ENCODE measurements around the gene CIDEA. TPM values are rescaled to one million over a fixed set of nuclear protein-coding genes. Genes with fewer than 3 reads are reported as not detected.

Gene CIDEA
- total RNA-seq, 2 experiments from 2014 or later: not detected

DNA sequence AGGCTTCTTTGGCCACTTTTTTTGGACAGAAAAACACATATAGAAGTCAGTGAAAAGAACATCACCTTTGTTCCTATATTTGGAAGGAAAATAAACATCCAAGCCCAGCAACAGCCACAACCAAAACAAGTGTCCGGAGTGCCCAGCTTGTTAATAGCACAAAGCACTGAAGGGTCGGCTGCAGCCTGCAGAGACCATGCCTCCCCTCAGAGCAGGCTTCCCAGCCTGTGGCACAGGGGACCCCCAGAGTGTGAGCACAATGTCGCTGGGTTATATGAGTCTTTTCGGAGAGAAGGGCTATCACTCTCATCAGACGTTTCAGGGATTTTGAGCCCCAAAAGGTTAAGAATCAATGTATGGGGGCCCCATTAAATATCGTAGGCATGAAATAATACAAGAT lies 6.2 kb upstream of the CIDEA start:
- ChIA-PET POLR2A (no interaction called here), CTCF (no interaction called here)
- no peak for DNase-seq
- H3K27me3 Mint-ChIP-seq: peaks cover 42% of the 10 kb centered on the region
- H3K4me1 Mint-ChIP-seq: no peaks in the 10 kb centered on the region
- H3K9me3 Mint-ChIP-seq: no peaks in the 10 kb centered on the region
- no peaks in the 10 kb centered on the region for H3K36me3 Mint-ChIP-seq (ENCODE audit: low read depth)
- no peak overlapping the region for H3K4me3 Mint-ChIP-seq
- H3K27ac Mint-ChIP-seq: no peak overlapping the region

DNA sequence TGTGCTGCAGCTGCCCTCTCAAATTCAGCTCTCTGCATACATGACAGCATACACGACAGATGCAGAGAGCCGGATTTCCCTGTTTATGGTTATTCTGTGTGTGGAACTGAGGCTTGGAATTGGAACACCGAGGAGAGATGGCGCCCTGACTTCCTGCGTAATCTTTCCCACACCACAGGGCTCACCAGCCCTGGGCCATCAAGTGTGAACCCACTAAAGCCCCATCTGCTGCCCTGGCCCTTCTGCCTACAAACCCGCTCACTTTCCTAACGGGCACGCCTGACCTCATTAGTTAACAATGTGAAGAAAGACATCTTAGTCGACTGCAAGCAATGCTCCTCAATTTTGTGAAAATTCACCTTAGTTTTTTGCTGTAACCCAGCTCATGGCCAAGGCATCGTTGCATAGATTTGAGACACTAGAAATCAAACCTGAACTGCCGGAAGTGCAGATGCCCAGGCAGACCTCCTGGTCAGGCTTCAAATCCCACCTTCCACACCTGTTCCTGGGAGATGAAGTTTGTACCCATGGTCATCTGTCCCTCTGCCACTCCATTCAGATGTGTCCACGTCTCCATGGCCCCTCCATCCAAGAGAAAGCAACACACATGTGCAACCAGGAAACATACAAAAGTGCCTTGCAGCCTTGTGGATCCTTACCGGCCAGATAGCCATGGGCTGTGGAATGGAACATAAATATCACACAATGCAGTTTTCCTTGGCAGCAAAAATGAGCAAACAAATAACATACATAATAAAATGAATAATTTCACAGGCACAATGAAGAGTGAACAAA lies 5.0 kb upstream of the CIDEA start:
- ChIA-PET CTCF (no interaction called here), POLR2A (no interaction called here)
- Mint-ChIP-seq H3K9me3 (no peaks in the 10 kb centered on the region), H3K4me1 (no peaks in the 10 kb centered on the region), H3K4me3 (no peak overlapping the region), H3K27ac (no peak overlapping the region), H3K27me3 (peaks cover 51% of the 10 kb centered on the region), H3K36me3 (ENCODE audit: low read depth) (no peaks in the 10 kb centered on the region)
- DNase-seq: no peak

DNA sequence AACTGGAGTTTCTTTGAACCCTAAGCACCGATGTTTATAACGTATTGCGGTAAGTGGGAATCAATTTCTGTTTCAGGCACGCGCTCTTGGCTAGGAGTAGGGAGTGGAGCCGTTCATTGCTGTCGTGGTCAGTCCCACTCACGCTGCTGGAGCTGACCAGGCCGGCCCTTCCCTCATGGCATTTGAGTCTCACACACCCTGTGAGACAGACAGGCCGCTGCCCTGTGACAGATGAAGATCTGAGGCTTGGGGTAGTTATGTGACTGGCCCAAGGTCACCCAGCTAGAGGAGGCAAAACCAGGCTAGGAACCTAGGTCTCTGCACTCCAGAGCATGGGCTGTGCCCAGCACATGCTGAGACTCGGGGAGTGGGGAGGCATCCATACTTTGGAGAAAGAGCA lies 2.9 kb upstream of the CIDEA start:
- Mint-ChIP-seq H3K27me3 (peaks cover 67% of the 10 kb centered on the region), H3K9me3 (no peaks in the 10 kb centered on the region), H3K36me3 (ENCODE audit: low read depth) (no peaks in the 10 kb centered on the region), H3K4me3 (no peak overlapping the region), H3K4me1 (no peaks in the 10 kb centered on the region), H3K27ac (no peak overlapping the region)
- POLR2A ChIA-PET: no interaction called here
- CTCF ChIA-PET: interaction anchor here (0.6 to 1.9 kb wide), 2 partner anchors 13 to 314 kb away, joined by 3 to 6 read pairs; no protein-coding TSS in a partner anchor
- DNase-seq: no peak

DNA sequence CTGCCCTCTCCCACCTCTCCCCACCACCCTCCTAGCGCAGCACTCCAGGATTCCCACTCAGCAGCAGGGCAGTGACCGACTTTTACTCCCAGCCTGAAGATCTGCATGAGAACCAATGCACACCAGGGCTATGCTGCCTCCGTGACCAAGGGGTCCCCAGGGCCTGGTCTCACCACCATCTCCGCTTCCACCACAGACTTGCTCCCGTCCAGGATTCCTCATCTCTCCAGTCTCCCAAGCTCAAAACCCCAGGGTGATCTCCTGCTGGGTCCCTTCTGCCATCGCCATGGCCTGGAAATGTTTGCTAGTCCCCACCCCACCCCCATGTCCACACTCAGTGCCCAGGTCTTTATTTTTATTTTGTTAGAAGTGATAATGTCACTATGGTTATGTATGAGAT lies 2.1 kb upstream of the CIDEA start:
- Mint-ChIP-seq H3K27ac (no peak overlapping the region), H3K27me3 (peaks cover 72% of the 10 kb centered on the region), H3K4me3 (no peak overlapping the region), H3K4me1 (no peaks in the 10 kb centered on the region), H3K9me3 (no peaks in the 10 kb centered on the region), H3K36me3 (ENCODE audit: low read depth) (no peaks in the 10 kb centered on the region)
- CTCF ChIA-PET: interaction anchor here (0.9 to 1.9 kb wide), 2 partner anchors 13 to 20 kb away, joined by 3 to 6 read pairs; no protein-coding TSS in a partner anchor
- DNase-seq: no peak
- POLR2A ChIA-PET: no interaction called here

DNA sequence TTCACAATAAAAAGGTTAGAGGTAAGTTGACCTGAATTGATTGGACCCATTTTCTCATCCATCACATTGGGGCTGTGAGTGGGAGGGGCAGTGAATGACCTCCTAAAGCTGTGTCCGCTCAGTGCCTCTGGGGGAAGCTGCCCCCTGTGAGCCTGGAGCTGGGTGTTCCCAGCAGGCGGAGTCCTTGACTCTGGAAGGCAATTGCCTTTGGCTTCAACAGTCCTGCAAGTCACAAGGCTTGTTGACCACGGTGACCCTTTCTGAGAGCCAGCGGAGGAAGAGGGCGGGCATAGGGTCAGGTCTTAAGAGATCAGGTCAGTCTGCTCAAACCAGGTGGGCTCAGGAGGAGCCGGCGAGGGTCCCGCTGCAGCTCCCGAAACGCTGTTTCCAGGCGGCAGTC lies 1.1 kb upstream of the CIDEA start:
- Mint-ChIP-seq H3K27me3 (peaks cover 74% of the 10 kb centered on the region), H3K27ac (no peak overlapping the region), H3K9me3 (no peaks in the 10 kb centered on the region), H3K36me3 (ENCODE audit: low read depth) (no peaks in the 10 kb centered on the region), H3K4me3 (no peak overlapping the region), H3K4me1 (no peaks in the 10 kb centered on the region)
- CTCF ChIA-PET: no interaction called here
- no peak for DNase-seq
- POLR2A ChIA-PET: no interaction called here

- H3K27me3 Mint-ChIP-seq: peaks cover 70% of the 10 kb centered on the region
- H3K27ac Mint-ChIP-seq: no peak overlapping the region
- no peak overlapping the region for H3K4me3 Mint-ChIP-seq
- DNase-seq: no peak
- no peaks in the 10 kb centered on the region for H3K36me3 Mint-ChIP-seq (ENCODE audit: low read depth)
- ChIA-PET POLR2A (no interaction called here), CTCF (no interaction called here)
- no peaks in the 10 kb centered on the region for H3K9me3 Mint-ChIP-seq
- no peaks in the 10 kb centered on the region for H3K4me1 Mint-ChIP-seq
These were observed 462 bp upstream of the CIDEA start for GRCh38 chr18:12253663-12254135.

GRCh38 chr18:12254820-12255511 lies 805 bp downstream of the CIDEA start:
- no peak for DNase-seq
- POLR2A ChIA-PET: no interaction called here
- no peaks in the 10 kb centered on the region for H3K9me3 Mint-ChIP-seq

DNA sequence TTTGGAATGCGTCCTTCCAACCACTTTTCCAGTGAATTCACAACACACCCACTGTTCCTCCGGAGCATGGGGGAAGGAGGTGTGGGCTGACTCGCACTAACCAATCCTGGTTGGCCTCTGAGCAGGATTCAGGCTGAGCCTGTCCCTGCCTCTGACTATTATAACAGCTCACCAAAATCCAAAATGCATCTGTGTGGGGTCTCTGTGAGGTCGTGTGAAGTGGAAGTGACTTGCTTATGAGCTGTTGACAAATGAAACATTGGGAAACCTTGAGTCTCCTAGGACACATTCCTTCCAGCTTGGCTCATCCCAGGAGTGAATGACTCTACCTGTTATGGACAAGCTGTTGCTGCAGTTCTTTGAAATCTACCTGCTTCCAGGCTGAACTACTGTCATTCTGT lies 1.5 kb downstream of the CIDEA start:
- H3K27me3 Mint-ChIP-seq: peaks cover 60% of the 10 kb centered on the region
- H3K36me3 Mint-ChIP-seq (ENCODE audit: low read depth): no peaks in the 10 kb centered on the region
- no peak for DNase-seq
- H3K27ac Mint-ChIP-seq: no peak overlapping the region
- H3K9me3 Mint-ChIP-seq: no peaks in the 10 kb centered on the region
- ChIA-PET CTCF (no interaction called here), POLR2A (no interaction called here)
- no peak overlapping the region for H3K4me3 Mint-ChIP-seq
- no peaks in the 10 kb centered on the region for H3K4me1 Mint-ChIP-seq

More at GRCh38 chr18:12254820-12255511, 805 bp downstream of the CIDEA start:
- CTCF ChIA-PET: no interaction called here
- Mint-ChIP-seq H3K4me1 (no peaks in the 10 kb centered on the region), H3K36me3 (ENCODE audit: low read depth) (no peaks in the 10 kb centered on the region), H3K4me3 (no peak overlapping the region), H3K27ac (no peak overlapping the region), H3K27me3 (peaks cover 62% of the 10 kb centered on the region)

- Mint-ChIP-seq H3K4me1 (no peaks in the 10 kb centered on the region), H3K27me3 (peaks cover 55% of the 10 kb centered on the region), H3K27ac (no peak overlapping the region), H3K9me3 (no peaks in the 10 kb centered on the region), H3K36me3 (ENCODE audit: low read depth) (no peaks in the 10 kb centered on the region), H3K4me3 (no peak overlapping the region)
- ChIA-PET CTCF (interaction anchor here (0.8 to 1.6 kb wide), 2 partner anchors 16 to 20 kb away, joined by 3 to 4 read pairs; no protein-coding TSS in a partner anchor), POLR2A (no interaction called here)
- DNase-seq: no peak
These were observed 2.8 kb downstream of the CIDEA start for GRCh38 chr18:12256951-12257350.

GRCh38 chr18:12257996-12258718 lies 4.0 kb downstream of the CIDEA start:
- Mint-ChIP-seq H3K4me3 (no peak overlapping the region), H3K9me3 (no peaks in the 10 kb centered on the region), H3K27me3 (peaks cover 51% of the 10 kb centered on the region), H3K4me1 (no peaks in the 10 kb centered on the region), H3K27ac (no peak overlapping the region), H3K36me3 (ENCODE audit: low read depth) (no peaks in the 10 kb centered on the region)
- no peak for DNase-seq
- CTCF ChIA-PET: no interaction called here
- POLR2A ChIA-PET: no interaction called here

GRCh38 chr18:12258719-12259705 lies 4.9 kb downstream of the CIDEA start:
- H3K27me3 Mint-ChIP-seq: peaks cover 45% of the 10 kb centered on the region
- CTCF ChIA-PET: interaction anchor here (1.3 kb wide), 1 partner anchor 13 kb away, joined by 4 read pairs; no protein-coding TSS in a partner anchor
- no peaks in the 10 kb centered on the region for H3K36me3 Mint-ChIP-seq (ENCODE audit: low read depth)
- no peak overlapping the region for H3K27ac Mint-ChIP-seq
- no peak overlapping the region for H3K4me3 Mint-ChIP-seq
- no peaks in the 10 kb centered on the region for H3K4me1 Mint-ChIP-seq
- no peaks in the 10 kb centered on the region for H3K9me3 Mint-ChIP-seq
- POLR2A ChIA-PET: no interaction called here
- no peak for DNase-seq

DNA sequence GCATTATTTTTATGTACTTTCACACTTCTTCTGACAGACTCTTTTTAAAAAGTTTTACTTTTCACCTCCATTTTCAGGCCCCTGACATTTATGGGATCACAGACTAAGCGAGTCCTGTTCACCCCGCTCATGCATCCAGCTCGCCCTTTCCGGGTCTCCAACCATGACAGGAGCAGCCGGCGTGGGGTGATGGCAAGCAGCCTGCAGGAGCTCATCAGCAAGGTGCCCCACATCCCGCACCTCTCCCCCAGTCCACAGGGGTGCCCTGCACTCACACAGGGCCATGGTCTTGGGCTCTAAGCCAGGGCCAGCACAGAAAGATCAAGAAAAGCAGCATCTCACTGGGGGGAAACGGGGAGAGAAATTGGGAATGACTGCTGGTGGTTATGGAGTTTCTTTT lies 8.6 kb downstream of the CIDEA start:
- Mint-ChIP-seq H3K27me3 (peaks cover 27% of the 10 kb centered on the region), H3K9me3 (no peaks in the 10 kb centered on the region), H3K36me3 (ENCODE audit: low read depth) (no peaks in the 10 kb centered on the region), H3K4me1 (no peaks in the 10 kb centered on the region), H3K27ac (no peak overlapping the region), H3K4me3 (no peak overlapping the region)
- no peak for DNase-seq
- ChIA-PET CTCF (interaction anchor here (1.2 kb wide), 1 partner anchor 10 kb away, joined by 5 read pairs; no protein-coding TSS in a partner anchor), POLR2A (no interaction called here)
